Upper lobe of right lung (tissue), 1 donor: ENCODE results near the gene PDE6B. TPM values are rescaled to one million over a fixed set of nuclear protein-coding genes. Genes with fewer than 3 reads are reported as not detected.
"Not testable (repeated sequence)": the region's sequence is repeated elsewhere in the genome, so short reads cannot be mapped to it uniquely, and the experiment has no call there.

Source experiments
- ATAC-seq: fragments of 200-7000 bp; cut with Tn5 transposase; one replicate; pipeline ENCODE4 v1.9.1; 2020; ENCODE audit warnings: mild to moderate bottlenecking, moderate library complexity
- DNase-seq: peaks from one replicate; pipeline ENCODE4 v3.0.0-alpha.2; 2020
- H3K27ac ChIP-seq: fragments of 200-600 bp; one replicate; pipeline ENCODE4 v1.8.0; 2022
- H3K27me3 ChIP-seq: fragments of 200-600 bp; one replicate; pipeline ENCODE4 v1.8.0; 2022; ENCODE audit warnings: mild to moderate bottlenecking
- H3K36me3 ChIP-seq: fragments of 200-600 bp; one replicate; pipeline ENCODE4 v1.8.0; 2022
- H3K4me1 ChIP-seq: fragments of 200-600 bp; one replicate; pipeline ENCODE4 v1.8.0; 2022
- H3K4me3 ChIP-seq: fragments of 200-600 bp; one replicate; pipeline ENCODE4 v1.8.0; 2022; ENCODE audit warnings: mild to moderate bottlenecking
- H3K9me3 ChIP-seq: fragments of 200-600 bp; one replicate; pipeline ENCODE4 v1.8.0; 2022
- intact Hi-C: fragments of 100-400 bp; cut with DNase I; formaldehyde crosslinking; loops from one replicate; pipeline ENCODE4 v1.11.0; 2022
- total RNA-seq: library from RNA; stranded (reverse); fragmentation: NEBNext Ultra II Directional; extraction: Animal tissue kit (Norgen Biotek cat#: 25700); gene quantifications from one replicate; pipeline ENCODE4 v1.2.1, GENCODE V29; 2021
- TF ChIP-seq, protein P1 (sequence below): fragments of 200-600 bp; IDR thresholded peaks from one replicate; pipeline ENCODE4 v1.8.0; 2022; ENCODE audit warnings: antibody characterized with exemption
- donor health status: DM: no; HTN: yes; CAD: no; lungs with severe emphysema.

The PDE6B gene
- total RNA-seq, 1 donor from 2014 or later, result 9.1 TPM

GRCh38 chr4:665381-665750, 40.0 kb downstream of the PDE6B start:
- no peaks in the 10 kb centered on the region for H3K27me3 ChIP-seq
- ATAC-seq, result no peak
- H3K9me3 ChIP-seq, result no peaks in the 10 kb centered on the region
- no peak for DNase-seq
- TF ChIP-seq, protein P1, sequence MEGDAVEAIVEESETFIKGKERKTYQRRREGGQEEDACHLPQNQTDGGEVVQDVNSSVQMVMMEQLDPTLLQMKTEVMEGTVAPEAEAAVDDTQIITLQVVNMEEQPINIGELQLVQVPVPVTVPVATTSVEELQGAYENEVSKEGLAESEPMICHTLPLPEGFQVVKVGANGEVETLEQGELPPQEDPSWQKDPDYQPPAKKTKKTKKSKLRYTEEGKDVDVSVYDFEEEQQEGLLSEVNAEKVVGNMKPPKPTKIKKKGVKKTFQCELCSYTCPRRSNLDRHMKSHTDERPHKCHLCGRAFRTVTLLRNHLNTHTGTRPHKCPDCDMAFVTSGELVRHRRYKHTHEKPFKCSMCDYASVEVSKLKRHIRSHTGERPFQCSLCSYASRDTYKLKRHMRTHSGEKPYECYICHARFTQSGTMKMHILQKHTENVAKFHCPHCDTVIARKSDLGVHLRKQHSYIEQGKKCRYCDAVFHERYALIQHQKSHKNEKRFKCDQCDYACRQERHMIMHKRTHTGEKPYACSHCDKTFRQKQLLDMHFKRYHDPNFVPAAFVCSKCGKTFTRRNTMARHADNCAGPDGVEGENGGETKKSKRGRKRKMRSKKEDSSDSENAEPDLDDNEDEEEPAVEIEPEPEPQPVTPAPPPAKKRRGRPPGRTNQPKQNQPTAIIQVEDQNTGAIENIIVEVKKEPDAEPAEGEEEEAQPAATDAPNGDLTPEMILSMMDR, result no peak
- H3K4me3 ChIP-seq, result no peak overlapping the region
- H3K4me1 ChIP-seq, result no peaks in the 10 kb centered on the region
- intact Hi-C loops, result no loop called here
- H3K36me3 ChIP-seq, result no peaks in the 10 kb centered on the region
- no peak overlapping the region for H3K27ac ChIP-seq

GRCh38 chr4:665751-666435, 40.5 kb downstream of the PDE6B start:
- H3K4me1 ChIP-seq, result no peaks in the 10 kb centered on the region
- intact Hi-C loops, result no loop called here
- ATAC-seq (no peak), DNase-seq (no peak)
- TF ChIP-seq, protein P1, result no peak
- no peaks in the 10 kb centered on the region for H3K9me3 ChIP-seq
- H3K27me3 ChIP-seq, result no peaks in the 10 kb centered on the region
- H3K4me3 ChIP-seq, result no peak overlapping the region
- peaks cover 4% of the 10 kb centered on the region for H3K36me3 ChIP-seq
- H3K27ac ChIP-seq, result no peak overlapping the region

GRCh38 chr4:666436-666810, 41.0 kb downstream of the PDE6B start:
- H3K4me3 ChIP-seq, result no peak overlapping the region
- no peaks in the 10 kb centered on the region for H3K27me3 ChIP-seq
- H3K36me3 ChIP-seq, result peaks cover 9% of the 10 kb centered on the region
- H3K27ac ChIP-seq, result no peak overlapping the region
- H3K4me1 ChIP-seq, result no peaks in the 10 kb centered on the region
- TF ChIP-seq, protein P1, result no peak
- no peak for DNase-seq
- intact Hi-C loops, result no loop called here
- no peak for ATAC-seq
- H3K9me3 ChIP-seq, result no peaks in the 10 kb centered on the region

DNA sequence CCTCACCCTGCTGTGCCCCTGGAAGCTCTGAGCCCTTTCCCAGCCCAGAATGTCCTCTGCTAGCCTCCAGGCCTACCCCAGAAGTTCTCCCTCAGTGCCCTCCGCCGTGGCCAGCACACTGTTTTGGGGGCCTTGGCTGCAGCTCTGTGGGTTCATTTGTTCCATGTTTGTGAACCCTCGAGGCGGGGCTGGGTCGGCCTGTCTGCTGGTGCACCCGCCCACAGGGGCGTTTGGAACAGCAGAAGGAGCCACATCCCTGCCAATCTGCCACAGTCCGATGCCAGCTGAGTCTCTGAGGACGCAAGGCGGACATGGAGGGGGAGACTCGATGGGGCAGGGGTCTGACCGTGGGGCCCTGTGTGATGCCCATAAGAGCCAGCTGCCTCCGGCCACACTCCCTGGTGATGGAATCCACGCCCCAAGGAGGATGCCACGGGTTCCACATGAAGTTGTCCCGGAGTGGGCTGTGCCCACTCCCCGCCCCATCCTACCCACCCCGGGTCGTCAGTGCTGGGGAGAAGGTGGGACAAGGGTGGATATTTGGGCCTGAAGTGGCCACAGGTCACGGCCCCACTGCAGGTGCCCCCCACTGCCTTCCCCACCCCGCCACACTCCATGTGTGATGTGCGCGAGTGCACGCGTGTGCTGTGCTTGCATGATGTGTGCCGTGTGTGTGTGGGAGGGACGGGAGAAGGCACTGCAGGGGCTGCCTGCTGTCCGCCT, 41.6 kb downstream of the PDE6B start:
- Histone ChIP-seq H3K27me3 (no peaks in the 10 kb centered on the region), H3K4me3 (no peak overlapping the region), H3K27ac (no peak overlapping the region), H3K36me3 (peaks cover 15% of the 10 kb centered on the region), H3K4me1 (no peaks in the 10 kb centered on the region), H3K9me3 (no peaks in the 10 kb centered on the region)
- ATAC-seq (no peak), DNase-seq (no peak)
- intact Hi-C loops, result no loop called here
- TF ChIP-seq, protein P1, result no peak

GRCh38 chr4:667545-667925, 42.2 kb downstream of the PDE6B start:
- Histone ChIP-seq H3K9me3 (no peaks in the 10 kb centered on the region), H3K4me3 (no peak overlapping the region), H3K36me3 (peaks cover 21% of the 10 kb centered on the region), H3K27ac (no peak overlapping the region), H3K4me1 (no peaks in the 10 kb centered on the region), H3K27me3 (no peaks in the 10 kb centered on the region)
- intact Hi-C loops, result no loop called here
- DNase-seq (no peak), ATAC-seq (no peak)
- TF ChIP-seq, protein P1, result no peak

DNA sequence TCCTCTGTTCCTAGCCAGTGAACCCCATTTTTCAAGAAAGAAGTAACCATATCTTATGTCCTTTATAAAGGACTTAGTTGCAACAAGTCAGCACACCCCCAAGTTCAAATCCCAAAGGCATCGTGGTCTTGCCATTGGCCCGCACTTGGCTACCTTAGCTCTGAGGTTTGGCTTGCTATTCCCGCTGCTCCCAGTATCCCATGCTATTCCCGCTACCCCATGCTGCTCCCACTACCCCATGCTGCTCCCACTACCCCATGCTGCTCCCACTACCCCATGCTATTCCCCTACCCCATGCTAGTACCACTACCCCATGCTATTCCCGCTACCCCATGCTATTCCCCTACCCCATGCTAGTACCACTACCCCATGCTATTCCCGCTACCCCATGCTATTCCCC, 42.8 kb downstream of the PDE6B start:
- DNase-seq, H3K4me1 ChIP-seq, H3K9me3 ChIP-seq, intact Hi-C loops, H3K27ac ChIP-seq, ATAC-seq, H3K4me3 ChIP-seq, H3K27me3 ChIP-seq: not testable (repeated sequence)
- H3K36me3 ChIP-seq, result peaks cover 25% of the 10 kb centered on the region

- Histone ChIP-seq H3K36me3 (peaks cover 25% of the 10 kb centered on the region), H3K4me1 (peaks cover 12% of the 10 kb centered on the region)
- intact Hi-C loops, H3K27ac ChIP-seq, H3K27me3 ChIP-seq, ATAC-seq, DNase-seq, H3K9me3 ChIP-seq, H3K4me3 ChIP-seq: not testable (repeated sequence)
These were observed 44.6 kb downstream of the PDE6B start for GRCh38 chr4:669806-670559.
